ENCODE measurements around the gene NLRP13. TPM values are rescaled to one million over a fixed set of nuclear protein-coding genes. Genes with fewer than 3 reads are reported as not detected.

The NLRP13 gene
- total and polyA plus RNA-seq, 2 of the 8 experiments (the other 6 are each of a cell fraction or from before 2014, with no cell fraction given): not detected

GRCh38 chr19:55855160-55855559 is 77.0 kb downstream of the NLRP13 start:
- no peak overlapping the region for H2BK12ac ChIP-seq (ENCODE audit: low read depth, low read length)
- H2BK120ac ChIP-seq (replicated peaks; ENCODE audit: low read depth, low read length): no peak overlapping the region
- no peak overlapping the region for H3K4me2 ChIP-seq (ENCODE audit: insufficient read depth in 1 of 2, low read depth in 2 of 2, low read length in 2 of 2)
- no peak for FAIRE-seq
- no peak overlapping the region for H4K5ac ChIP-seq (ENCODE audit: insufficient read length, low read depth, low read length)
- no peak for DNase-seq (ENCODE audit: low read depth in 1 of 2, low spot score in 2 of 2)
- ChIA-PET CTCF (ENCODE audit: partially characterized antibody) (interaction anchor here (1.2 kb wide), 1 partner anchor 105 kb away, joined by 3 read pairs; no protein-coding TSS in a partner anchor), POLR2A (ENCODE audit: partially characterized antibody) (no interaction called here)
- no peak overlapping the region for H2BK15ac ChIP-seq (ENCODE audit: low read length)
- no peak overlapping the region for H2BK5ac ChIP-seq (ENCODE audit: low read depth, low read length)
- H3K14ac ChIP-seq (ENCODE audit: insufficient read length): no peak overlapping the region
- peaks cover 56 to 86% of the 10 kb centered on the region in 2 experiments for H3K9me3 ChIP-seq (ENCODE audit: insufficient read depth in 2 of 2, low read depth in 1 of 2, low read length in 1 of 2)
- H3K9ac ChIP-seq (replicated peaks in 1 of 4; ENCODE audit: extremely low read depth in 1 of 4, low read depth in 3 of 4, low read length in 3 of 4): no peak overlapping the region
- H3K56ac ChIP-seq (replicated peaks; ENCODE audit: insufficient read length, low read depth, low read length): no peak overlapping the region
- no peaks in the 10 kb centered on the region for H4K20me1 ChIP-seq (replicated peaks in 1 of 2; ENCODE audit: control insufficient read depth in 1 of 2, insufficient read depth in 2 of 2, low read length in 2 of 2)
- H4K8ac ChIP-seq (ENCODE audit: extremely low read depth, insufficient read depth, low read length): no peak overlapping the region
- H3K23ac ChIP-seq (ENCODE audit: insufficient read length): no peak overlapping the region
- no peak overlapping the region for H3K27ac ChIP-seq (ENCODE audit: low read depth, low read length)
- H3K79me2 ChIP-seq (ENCODE audit: control insufficient read depth in 1 of 2, insufficient read depth in 2 of 2, low read length in 2 of 2): no peaks in the 10 kb centered on the region
- no peak overlapping the region for H2AFZ ChIP-seq (ENCODE audit: low read length)
- H2BK20ac ChIP-seq (ENCODE audit: low read length): no peak overlapping the region
- no peaks in the 10 kb centered on the region for H3K79me1 ChIP-seq (ENCODE audit: low read depth, low read length)
- no peaks in the 10 kb centered on the region for H3K4me1 ChIP-seq (replicated peaks in 1 of 4; ENCODE audit: control insufficient read depth in 3 of 4, insufficient read depth in 4 of 4, low read length in 3 of 4)
- TF ChIP-seq TCF12 (IDR thresholded peaks at IDR 0.05; ENCODE audit: low read depth, low read length) (no peak), GABPA (IDR thresholded peaks at IDR 0.05; ENCODE audit: borderline replicate concordance, insufficient read depth, low read length) (no peak), SP4 (IDR thresholded peaks at IDR 0.05; ENCODE audit: low read length) (no peak), JUND (IDR thresholded peaks at IDR 0.05; ENCODE audit: low read length) (no peak), NRF1 (IDR thresholded peaks at IDR 0.05; ENCODE audit: low read depth, low read length) (no peak), SP2 (IDR thresholded peaks at IDR 0.05; ENCODE audit: low read length) (no peak), CTBP2 (IDR thresholded peaks at IDR 0.05; ENCODE audit: borderline replicate concordance, insufficient read depth, insufficient read length, low read length) (no peak), FOSL1 (IDR thresholded peaks at IDR 0.05; ENCODE audit: insufficient read depth, low read depth, low read length) (no peak), SUZ12 (IDR thresholded peaks at IDR 0.05; ENCODE audit: low read length) (no peak), PHF8 (conservative IDR thresholded peaks at IDR 0.05; ENCODE audit: low read depth, low read length) (no peak), CEBPB (IDR thresholded peaks at IDR 0.05; ENCODE audit: low read depth, low read length) (no peak), RBBP5 (IDR thresholded peaks at IDR 0.05; ENCODE audit: borderline replicate concordance, low read depth, low read length) (no peak), SRF (IDR thresholded peaks at IDR 0.05; ENCODE audit: low read depth, low read length) (no peak), CBX5 (IDR thresholded peaks at IDR 0.05; ENCODE audit: low read depth, low read length) (no peak), YY1 (IDR thresholded peaks at IDR 0.05; ENCODE audit: low read depth, low read length) (no peak)
- H3K27me3 ChIP-seq (replicated peaks in 1 of 4; ENCODE audit: control insufficient read depth in 3 of 4, extremely low read depth in 1 of 4, insufficient read depth in 3 of 4, low read length in 3 of 4): no peaks in the 10 kb centered on the region
- 73% methylated on average over 1 of the region's 1 CpG; no CpG with 5 or more reads in 1 of the 2 experiments for WGBS, 2 experiments (ENCODE audit: extremely low coverage in 1 of 2, insufficient coverage in 1 of 2, insufficient read length in 1 of 2, insufficient replicate concordance in 2 of 2, low coverage in 1 of 2, low lambda C conversion rate in 2 of 2, missing lambda C conversion rate in 1 of 2)
- no peaks in the 10 kb centered on the region for H3K36me3 ChIP-seq (ENCODE audit: control insufficient read depth in 2 of 4, insufficient read depth in 4 of 4, low read length in 3 of 4)
- H3K4ac ChIP-seq (replicated peaks; ENCODE audit: insufficient read length, low read depth, low read length): no peak overlapping the region
- no peaks in the 10 kb centered on the region for H3K23me2 ChIP-seq (ENCODE audit: low read depth, low read length)
- no peak overlapping the region for H4K91ac ChIP-seq (replicated peaks; ENCODE audit: insufficient read length, low read length)
- no peak overlapping the region for H2AK5ac ChIP-seq (ENCODE audit: low read depth, low read length)
- H3K18ac ChIP-seq (ENCODE audit: extremely low read depth, low read length): no peak overlapping the region
- no peak overlapping the region for H3K4me3 ChIP-seq (ENCODE audit: extremely low read depth in 1 of 4, insufficient read depth in 2 of 4, low read depth in 3 of 4, low read length in 4 of 4)

All from H1 (cell line).